Right ventricle myocardium superior (tissue), 1 donor: ENCODE data around the gene SRP14. TPM values are rescaled to one million over a fixed set of nuclear protein-coding genes. Genes with fewer than 3 reads are reported as not detected.
"Not testable (repeated sequence)": the region's sequence is repeated elsewhere in the genome, so short reads cannot be mapped to it uniquely, and the experiment has no call there.

ENCODE experiments used
- ATAC-seq: fragments of 200-7000 bp; cut with Tn5 transposase; one replicate; pipeline ENCODE4 v1.9.1; 2020; ENCODE audit warnings: mild to moderate bottlenecking; ENCODE audit not compliant: poor library complexity
- DNase-seq: peaks from one replicate; pipeline ENCODE4 v3.0.0-alpha.2; 2020
- intact Hi-C: fragments of 100-400 bp; cut with DNase I; formaldehyde crosslinking; loops from one replicate; pipeline ENCODE4 v1.11.2; 2022
- total RNA-seq: library from RNA; stranded (reverse); fragmentation: NEBNext Ultra II Directional; extraction: Animal tissue kit (Norgen Biotek cat#: 25700); gene quantifications from one replicate; pipeline ENCODE4 v1.2.1, GENCODE V29; 2021
- donor health status: DM: no; HTN: yes; CAD: no; lungs with severe emphysema.

The SRP14 gene
- total RNA-seq, 1 donor from 2014 or later: 196 TPM

GRCh38 chr15:40003116-40003916 lies 35.7 kb downstream of the SRP14 start:
- intact Hi-C loops: no loop called here
- no peak for DNase-seq
- ATAC-seq: no peak

GRCh38 chr15:40002295-40002694 lies 36.7 kb downstream of the SRP14 start:
- ATAC-seq (no peak), DNase-seq (no peak)
- intact Hi-C loops: no loop called here

- intact Hi-C loops: no loop called here
- no peak for ATAC-seq
These were observed 39.3 kb downstream of the SRP14 start for GRCh38 chr15:39999538-40000200.

GRCh38 chr15:39998511-39999077 lies 40.4 kb downstream of the SRP14 start:
- no peak for ATAC-seq
- intact Hi-C loops: no loop called here
- no peak for DNase-seq

More at GRCh38 chr15:39999538-40000200, 39.3 kb downstream of the SRP14 start:
- DNase-seq: no peak

GRCh38 chr15:39997639-39998038 lies 41.3 kb downstream of the SRP14 start:
- intact Hi-C loops: no loop called here
- ATAC-seq: no peak

GRCh38 chr15:39997031-39997430 lies 42.0 kb downstream of the SRP14 start:
- intact Hi-C loops: no loop called here
- ATAC-seq (no peak), DNase-seq (no peak)

More at GRCh38 chr15:39997639-39998038, 41.3 kb downstream of the SRP14 start:
- DNase-seq: no peak

GRCh38 chr15:39996228-39996627 lies 42.8 kb downstream of the SRP14 start:
- intact Hi-C loops, ATAC-seq, DNase-seq: not testable (repeated sequence)

- DNase-seq, intact Hi-C loops, ATAC-seq: not testable (repeated sequence)
These were observed 46.0 kb downstream of the SRP14 start for GRCh38 chr15:39992953-39993352.

- ATAC-seq (no peak), DNase-seq (no peak)
- intact Hi-C loops: no loop called here
These were observed 48.3 kb downstream of the SRP14 start for GRCh38 chr15:39990706-39991105.

GRCh38 chr15:39987821-39988220 lies 51.2 kb downstream of the SRP14 start:
- ATAC-seq (no peak), DNase-seq (no peak)
- intact Hi-C loops: no loop called here

Other genes with a start within 250 kb of the SRP14 start
- 1.4 TPM for gene GPR176, start 118.9 kb downstream of the SRP14 start, total RNA-seq
- gene EIF2AK4, start 105.1 kb downstream of the SRP14 start, total RNA-seq: 21.2 TPM
- 3.4 TPM for gene BMF, start 69.7 kb upstream of the SRP14 start, total RNA-seq
- 1.3 TPM for gene BUB1B, start 121.9 kb upstream of the SRP14 start, total RNA-seq
- 9.7 TPM for gene PAK6, start 199.9 kb upstream of the SRP14 start, total RNA-seq
- gene ANKRD63, start 243.9 kb upstream of the SRP14 start, total RNA-seq: 0.65 TPM